IMR-90 (cell line): Measurements from ENCODE around the gene PMAIP1. TPM values are rescaled to one million over a fixed set of nuclear protein-coding genes. Genes with fewer than 3 reads are reported as not detected.
A peak's percentile ranks its signal among the peaks of the same experiment; 100 is the strongest.

Experiments
- ATAC-seq: fragments of 200-7000 bp; cut with Tn5 transposase; 2 replicates; pipeline ENCODE4 v1.9.1; 2020; ENCODE audit warnings: low read depth, mild to moderate bottlenecking, moderate library complexity
- BruUV-seq: library from RNA; stranded (reverse); fragments of 400-500 nt; replicated peaks from 2 replicates; lab custom pipeline; 2021; lab: Mats Ljungman, UMichigan
- CTCF ChIA-PET: fragments of 300-600 bp; formaldehyde crosslinking; extraction: SDS; loops from one replicate; lab custom pipeline; 2021; ENCODE audit warnings: antibody characterized with exemption; lab: Yijun Ruan, JAX
- POLR2A ChIA-PET: fragments of 300-600 bp; sonication (Branson Sonifier 250); formaldehyde crosslinking; loops from one replicate; lab custom pipeline; 2022; ENCODE audit warnings: antibody characterized with exemption; ENCODE audit not compliant: unreplicated experiment; lab: Charles Lee
- DNase-seq: peaks from one replicate; pipeline ENCODE4 v3.0.0; 2013
- H2AFZ ChIP-seq: replicated peaks from 2 replicates; pipeline ENCODE3; 2013; ENCODE audit warnings: low read length, mild to moderate bottlenecking; ENCODE audit not compliant: poor library complexity
- H2AK5ac ChIP-seq: 2 replicates; pipeline ENCODE4 v1.6.1; 2013; ENCODE audit warnings: low read depth, low read length, inconsistent platforms
- H2AK9ac ChIP-seq: replicated peaks from 2 replicates; pipeline ENCODE3; 2013; ENCODE audit warnings: mild to moderate bottlenecking, low read depth, low read length, moderate library complexity; ENCODE audit not compliant: poor library complexity
- H2BK120ac ChIP-seq: 2 replicates; pipeline ENCODE4 v1.6.1; 2013; ENCODE audit warnings: low read depth, low read length, inconsistent platforms
- H2BK15ac ChIP-seq: 3 replicates; pipeline ENCODE4 v1.6.1; 2013; ENCODE audit warnings: low read depth, low read length, inconsistent platforms
- H2BK20ac ChIP-seq: 2 replicates; pipeline ENCODE4 v1.6.1; 2013; ENCODE audit warnings: low read depth, mild to moderate bottlenecking, inconsistent platforms, low read length, moderate library complexity
- H2BK5ac ChIP-seq: 2 replicates; pipeline ENCODE4 v1.6.1; 2013; ENCODE audit warnings: mild to moderate bottlenecking, low read depth, low read length, inconsistent platforms; ENCODE audit not compliant: poor library complexity, severe bottlenecking
- H3K14ac ChIP-seq: replicated peaks from 2 replicates; pipeline ENCODE4 v1.6.1; 2013; ENCODE audit warnings: low read depth, low read length, inconsistent platforms
- H3K18ac ChIP-seq: 2 replicates; pipeline ENCODE4 v1.6.1; 2013; ENCODE audit warnings: low read depth, low read length, control low read depth
- H3K23ac ChIP-seq: 2 replicates; pipeline ENCODE4 v1.6.1; 2013; ENCODE audit warnings: low read depth, low read length, inconsistent platforms
- H3K27ac ChIP-seq: 2 replicates; pipeline ENCODE4 v1.5.1; 2013; ENCODE audit warnings: mild to moderate bottlenecking, control low read depth, low read length; ENCODE audit not compliant: insufficient read depth
- H3K27me3 ChIP-seq: 2 replicates; pipeline ENCODE4 v1.6.1; 2013; ENCODE audit warnings: low read length; ENCODE audit not compliant: control insufficient read depth, insufficient read depth
- H3K36me3 ChIP-seq: 2 replicates; pipeline ENCODE4 v1.6.1; 2013; ENCODE audit warnings: low read length, mixed read lengths; ENCODE audit not compliant: control insufficient read depth, insufficient read depth
- H3K4ac ChIP-seq: 2 replicates; pipeline ENCODE4 v1.6.1; 2013; ENCODE audit warnings: low read depth, low read length, inconsistent platforms
- H3K4me1 ChIP-seq: 2 replicates; pipeline ENCODE4 v1.6.1; 2013; ENCODE audit warnings: low read length, mixed read lengths; ENCODE audit not compliant: control insufficient read depth, insufficient read depth
- H3K4me2 ChIP-seq: 2 replicates; pipeline ENCODE4 v1.6.1; 2013; ENCODE audit warnings: low read depth, mild to moderate bottlenecking, control low read depth, low read length, moderate library complexity
- H3K4me3 ChIP-seq: 2 replicates; pipeline ENCODE4 v1.5.1; 2013; ENCODE audit warnings: low read depth, mild to moderate bottlenecking, control low read depth, low read length, moderate library complexity; ENCODE audit not compliant: insufficient read depth
- H3K56ac ChIP-seq: 2 replicates; pipeline ENCODE4 v1.6.1; 2013; ENCODE audit warnings: low read length, inconsistent platforms; ENCODE audit not compliant: insufficient read depth; ENCODE audit errors: extremely low read depth
- H3K79me1 ChIP-seq, 2 experiments: 2 replicates each; pipeline ENCODE4 v1.6.1; 2013; ENCODE audit warnings: low read length in 2 of 2, inconsistent platforms in 1 of 2, low read depth in 1 of 2
- H3K9ac ChIP-seq: 2 replicates; pipeline ENCODE4 v1.6.1; 2013; ENCODE audit warnings: low read depth, low read length, control low read depth
- H3K9me1 ChIP-seq: 2 replicates; pipeline ENCODE4 v1.6.1; 2013; ENCODE audit warnings: low read length, inconsistent platforms; ENCODE audit not compliant: insufficient read depth
- H3K9me3 ChIP-seq: 2 replicates; pipeline ENCODE4 v1.6.1; 2013; ENCODE audit warnings: low read length; ENCODE audit not compliant: control insufficient read depth, insufficient read depth
- H4K20me1 ChIP-seq: 2 replicates; pipeline ENCODE4 v1.6.1; 2013; ENCODE audit warnings: low read length, inconsistent platforms; ENCODE audit not compliant: insufficient read depth
- H4K5ac ChIP-seq: 2 replicates; pipeline ENCODE4 v1.6.1; 2013; ENCODE audit warnings: mild to moderate bottlenecking, low read depth, low read length, control low read depth
- H4K8ac ChIP-seq, 2 experiments: 2 replicates each; pipeline ENCODE4 v1.6.1; 2013; ENCODE audit warnings: low read depth in 2 of 2, low read length in 2 of 2, control low read depth in 1 of 2, inconsistent platforms in 1 of 2
- H4K91ac ChIP-seq: 2 replicates; pipeline ENCODE4 v1.6.1; 2013; ENCODE audit warnings: low read depth, low read length, inconsistent platforms; ENCODE audit not compliant: insufficient read depth
- RFX5 ChIP-seq: IDR thresholded peaks from 2 replicates; pipeline ENCODE4 v1.8.0; 2012; ENCODE audit warnings: low read depth, mild to moderate bottlenecking, low read length, moderate library complexity
- WGBS, 2 experiments: methylation state at CpG; one replicate each; pipeline versions ENCODE4 v1.1.5 to v1.1.7; 2013; ENCODE audit warnings: missing lambda C conversion rate in 2 of 2; ENCODE audit not compliant: insufficient read length in 1 of 2; ENCODE audit errors: extremely low coverage in 2 of 2; 5-methylcytosine and 5-hydroxymethylcytosine counted together
- dilution Hi-C: fragments of 300-500 bp; cut with HindIII; formaldehyde crosslinking; loops from one replicate; pipeline ENCODE4 v1.14.3; 2018; ENCODE audit warnings: low sequenced_read_pairs; ENCODE audit not compliant: unreplicated experiment
- in situ Hi-C: fragments of 300-500 bp; cut with MboI; formaldehyde crosslinking; loops from 3 replicates; pipeline ENCODE4 v1.14.3; 2019; ENCODE audit warnings: low sequenced_read_pairs, inconsistent platforms, mixed read lengths
- intact Hi-C: fragments of 100-400 bp; cut with micrococcal nuclease; formaldehyde crosslinking; loops from 2 replicates; pipeline ENCODE4 v1.10.0; 2022
- polyA plus RNA-seq, 3 experiments: library from polyadenylated mRNA; depleted of rRNA; stranded (reverse); fragments of >200 nt; gene quantifications; 2 replicates each; pipeline ENCODE4 v1.2.3, GENCODE V29; 2012; ENCODE audit warnings: low replicate concordance in 1 of 3
- total RNA-seq: library from RNA; depleted of rRNA; stranded (reverse); fragments of >200 nt; gene quantifications from 2 replicates; pipeline ENCODE4 v1.2.3, GENCODE V29; 2012
- TF ChIP-seq, protein P1 (sequence below): fragments of 150-350 bp; IDR thresholded peaks from 2 replicates; pipeline ENCODE4 v1.6.1; 2016; ENCODE audit warnings: low read depth, mild to moderate bottlenecking, low read length, moderate library complexity, borderline replicate concordance

PMAIP1 gene
- total and polyA plus RNA-seq, 2 of the 4 experiments (the other 2 are of a cell fraction) = 14.0 to 30.1 TPM

DNA sequence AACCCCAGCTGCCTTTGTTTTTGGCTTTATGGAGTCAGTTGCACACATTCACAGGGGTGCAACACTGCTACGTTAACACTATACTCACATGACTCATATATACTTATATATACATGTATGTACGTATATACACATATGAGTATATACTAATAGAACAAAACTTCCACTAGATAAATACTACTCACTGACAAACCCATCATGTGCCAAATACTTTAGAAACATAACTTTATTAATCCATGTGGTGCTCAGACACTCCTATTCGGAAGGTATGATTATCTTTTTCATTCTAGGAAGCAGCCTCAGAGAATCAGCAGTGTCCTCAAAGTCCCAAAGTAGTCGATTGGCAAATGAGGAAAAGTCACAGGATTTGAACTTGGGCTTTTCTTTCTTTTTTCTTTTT lies 7.9 kb downstream of the PMAIP1 start:
- Histone ChIP-seq H2BK120ac (0 out of 2 replicates have a peak overlapping the region, but pooled peaks have one; percentile 46), H3K9ac (no peak overlapping the region), H4K5ac (no peak overlapping the region; the same call in 1 of the 2 replicates), H2AK9ac (no peak overlapping the region), H2BK20ac (no peak overlapping the region), H4K20me1 (peaks cover 13% of the 10 kb centered on the region), H3K27ac (no peak overlapping the region), H3K4me3 (no peak overlapping the region), H3K4me1 (peaks cover 25% of the 10 kb centered on the region), H2BK15ac (peak overlapping the region; percentile 16; the same call in 1 of the 3 replicates), H3K79me1 (peaks cover 0 to 34% of the 10 kb centered on the region in 2 experiments; a peak in 2 of 4 replicates), H3K9me3 (no peaks in the 10 kb centered on the region), H2AFZ (no peak overlapping the region), H3K4ac (peak overlapping the region; percentile 8; the same call in 1 of the 2 replicates), H2AK5ac (peak overlapping the region; percentile 66; the same call in 1 of the 2 replicates), H3K36me3 (peaks cover 4% of the 10 kb centered on the region), H3K56ac (no peak overlapping the region), H3K4me2 (no peak overlapping the region), H2BK5ac (no peak overlapping the region), H3K14ac (no peak overlapping the region), H3K23ac (0 out of 2 replicates have a peak overlapping the region, but pooled peaks have one; percentile 65), H3K9me1 (peaks cover 20% of the 10 kb centered on the region), H3K18ac (no peak overlapping the region), H4K8ac (no peak overlapping the region), H4K91ac (no peak overlapping the region), H3K27me3 (no peaks in the 10 kb centered on the region)
- in situ Hi-C loops = no loop called here
- dilution Hi-C loops = no loop called here
- no peak for ATAC-seq
- POLR2A ChIA-PET = interaction anchor here (0.7 kb wide), 1 partner anchor 9 kb away, joined by 3 read pairs; no protein-coding TSS in a partner anchor
- intact Hi-C loops = loop anchor here (10.0 kb wide), 2 partner anchors 213 to 283 kb away; partner anchors contain the start of gene CCBE1
- WGBS, 2 experiments = no CpG with 5 or more reads among the region's 4 CpGs
- BruUV-seq = no TSS peak
- DNase-seq = peak; percentile 51
- no peak for TF ChIP-seq RFX5
- TF ChIP-seq, protein P1, sequence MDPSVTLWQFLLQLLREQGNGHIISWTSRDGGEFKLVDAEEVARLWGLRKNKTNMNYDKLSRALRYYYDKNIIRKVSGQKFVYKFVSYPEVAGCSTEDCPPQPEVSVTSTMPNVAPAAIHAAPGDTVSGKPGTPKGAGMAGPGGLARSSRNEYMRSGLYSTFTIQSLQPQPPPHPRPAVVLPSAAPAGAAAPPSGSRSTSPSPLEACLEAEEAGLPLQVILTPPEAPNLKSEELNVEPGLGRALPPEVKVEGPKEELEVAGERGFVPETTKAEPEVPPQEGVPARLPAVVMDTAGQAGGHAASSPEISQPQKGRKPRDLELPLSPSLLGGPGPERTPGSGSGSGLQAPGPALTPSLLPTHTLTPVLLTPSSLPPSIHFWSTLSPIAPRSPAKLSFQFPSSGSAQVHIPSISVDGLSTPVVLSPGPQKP = no peak
- CTCF ChIA-PET = interaction anchor here (0.5 kb wide), 1 partner anchor 292 kb away, joined by 3 read pairs; no protein-coding TSS in a partner anchor
